AG04450 (cell line): ENCODE data around the gene ART3. TPM values are rescaled to one million over a fixed set of nuclear protein-coding genes. Genes with fewer than 3 reads are reported as not detected.

Experiments
- CTCF ChIA-PET: fragments of 300-600, 350-600 bp; formaldehyde crosslinking; extraction: SDS; loops from one replicate; lab custom pipeline; 2022; ENCODE audit warnings: antibody characterized with exemption, inconsistent platforms; lab: Charles Lee
- POLR2A ChIA-PET: fragments of 350-600 bp; formaldehyde crosslinking; extraction: SDS; loops from one replicate; lab custom pipeline; 2021; ENCODE audit warnings: antibody characterized with exemption, inconsistent platforms; lab: Yijun Ruan, JAX
- DNase-seq: peaks from one replicate; pipeline ENCODE4 v3.0.0-alpha.2; 2011; ENCODE audit warnings: low read depth, low spot score
- H3K27ac ChIP-seq: one replicate; pipeline ENCODE4 v1.5.1; 2012; ENCODE audit warnings: low read depth, low read length, control low read depth
- H3K27me3 ChIP-seq: one replicate; pipeline ENCODE4 v1.6.0; 2012; ENCODE audit warnings: low read length; ENCODE audit not compliant: control insufficient read depth, insufficient read depth
- H3K4me3 ChIP-seq: 2 replicates; pipeline ENCODE4 v1.5.1; 2011; ENCODE audit warnings: mild to moderate bottlenecking, low read depth, low read length, control low read depth
- H3K9me3 ChIP-seq: 2 replicates; pipeline ENCODE4 v1.5.1; 2012; ENCODE audit warnings: low read length; ENCODE audit not compliant: control insufficient read depth, insufficient read depth
- polyA plus RNA-seq: library from polyadenylated mRNA; depleted of rRNA; stranded (reverse); fragments of >200 nt; gene quantifications from 2 replicates; pipeline ENCODE4 v1.2.3, GENCODE V29; 2011
- TF ChIP-seq, protein P1 (sequence below): IDR thresholded peaks from 2 replicates; pipeline ENCODE4 v1.5.1; 2011; ENCODE audit warnings: low read depth, low read length, control low read depth, inconsistent platforms

Gene ART3
- polyA plus RNA-seq, 1 experiment, result 0.20 TPM

DNA sequence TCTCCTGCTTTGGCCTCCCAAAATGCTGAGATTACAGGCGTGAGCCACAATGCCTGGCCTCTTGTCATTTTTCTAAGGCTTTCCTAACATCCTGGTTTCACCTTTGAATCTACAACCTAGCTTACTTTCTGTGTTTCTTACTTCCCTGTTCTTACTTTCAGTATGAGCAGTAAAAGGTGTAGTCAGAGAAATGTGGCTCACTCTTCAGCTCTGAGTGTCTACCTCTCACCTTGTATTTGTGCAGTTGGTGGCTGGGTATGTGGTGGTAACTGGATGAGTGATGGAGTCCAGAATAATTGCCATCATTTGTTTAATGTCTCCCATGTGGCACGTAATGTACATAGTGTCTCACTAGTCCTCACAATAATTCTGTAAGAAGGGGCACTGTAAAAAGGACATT is 19.5 kb upstream of the ART3 start:
- DNase-seq, result no peak
- no peak overlapping the region for H3K4me3 ChIP-seq
- peaks cover 8% of the 10 kb centered on the region for H3K27me3 ChIP-seq
- ChIA-PET POLR2A (no interaction called here), CTCF (interaction anchor here (1.3 to 4.8 kb wide), 2 partner anchors 32 to 60 kb away, joined by 4 to 36 read pairs; no protein-coding TSS in a partner anchor)
- no peaks in the 10 kb centered on the region; the same call in 1 of the 2 replicates for H3K9me3 ChIP-seq
- TF ChIP-seq, protein P1, sequence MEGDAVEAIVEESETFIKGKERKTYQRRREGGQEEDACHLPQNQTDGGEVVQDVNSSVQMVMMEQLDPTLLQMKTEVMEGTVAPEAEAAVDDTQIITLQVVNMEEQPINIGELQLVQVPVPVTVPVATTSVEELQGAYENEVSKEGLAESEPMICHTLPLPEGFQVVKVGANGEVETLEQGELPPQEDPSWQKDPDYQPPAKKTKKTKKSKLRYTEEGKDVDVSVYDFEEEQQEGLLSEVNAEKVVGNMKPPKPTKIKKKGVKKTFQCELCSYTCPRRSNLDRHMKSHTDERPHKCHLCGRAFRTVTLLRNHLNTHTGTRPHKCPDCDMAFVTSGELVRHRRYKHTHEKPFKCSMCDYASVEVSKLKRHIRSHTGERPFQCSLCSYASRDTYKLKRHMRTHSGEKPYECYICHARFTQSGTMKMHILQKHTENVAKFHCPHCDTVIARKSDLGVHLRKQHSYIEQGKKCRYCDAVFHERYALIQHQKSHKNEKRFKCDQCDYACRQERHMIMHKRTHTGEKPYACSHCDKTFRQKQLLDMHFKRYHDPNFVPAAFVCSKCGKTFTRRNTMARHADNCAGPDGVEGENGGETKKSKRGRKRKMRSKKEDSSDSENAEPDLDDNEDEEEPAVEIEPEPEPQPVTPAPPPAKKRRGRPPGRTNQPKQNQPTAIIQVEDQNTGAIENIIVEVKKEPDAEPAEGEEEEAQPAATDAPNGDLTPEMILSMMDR, result no peak
- no peak overlapping the region for H3K27ac ChIP-seq

DNA sequence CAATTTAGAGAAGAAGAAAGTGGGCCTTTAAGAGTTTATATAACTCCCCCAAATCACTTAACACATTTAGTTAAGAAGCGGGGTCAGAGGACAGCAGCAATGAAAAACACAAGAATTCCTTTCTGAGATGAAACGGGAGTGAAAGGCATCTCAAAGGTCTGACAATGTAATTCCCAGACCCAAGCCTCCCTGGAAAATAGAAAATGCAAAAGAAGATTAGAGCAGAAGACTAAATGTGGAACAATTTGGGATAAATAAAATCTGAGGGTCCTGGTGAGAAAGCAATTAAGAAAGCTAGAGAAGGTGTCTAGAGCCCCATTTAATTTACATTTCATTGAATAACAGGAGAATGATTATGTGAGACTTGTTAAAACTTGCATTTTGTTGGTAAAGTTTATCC is 19.1 kb upstream of the ART3 start:
- Histone ChIP-seq H3K27ac (no peak overlapping the region), H3K4me3 (no peak overlapping the region), H3K9me3 (no peaks in the 10 kb centered on the region; the same call in 1 of the 2 replicates), H3K27me3 (peaks cover 8% of the 10 kb centered on the region)
- TF ChIP-seq, protein P1, result no peak
- no peak for DNase-seq
- ChIA-PET CTCF (interaction anchor here (4.8 kb wide), 1 partner anchor 60 kb away, joined by 36 read pairs; no protein-coding TSS in a partner anchor), POLR2A (no interaction called here)

DNA sequence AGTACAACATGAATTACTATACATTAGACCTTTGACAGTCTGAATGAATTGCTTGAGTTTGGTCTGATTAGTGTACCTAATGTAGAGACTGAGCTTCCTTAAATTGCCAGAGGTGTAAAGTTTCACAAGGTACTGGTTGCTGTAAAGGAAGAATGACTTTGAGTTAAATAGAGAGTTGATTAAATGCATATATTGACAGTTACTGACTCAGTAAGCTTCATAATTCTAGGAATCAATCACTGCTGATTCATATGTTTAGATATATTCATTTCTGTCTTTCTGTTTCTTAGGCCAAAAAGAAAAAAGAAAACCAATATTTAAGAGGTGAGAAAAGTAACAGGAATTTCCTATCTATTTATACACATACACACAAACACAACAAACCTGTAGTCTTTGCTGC is 16.2 kb upstream of the ART3 start:
- Histone ChIP-seq H3K9me3 (no peaks in the 10 kb centered on the region), H3K4me3 (no peak overlapping the region), H3K27ac (no peak overlapping the region), H3K27me3 (peaks cover 8% of the 10 kb centered on the region)
- TF ChIP-seq, protein P1, result no peak
- CTCF ChIA-PET, result interaction anchor here (0.6 to 2.9 kb wide), 5 partner anchors 9 to 66 kb away, joined by 3 to 18 read pairs (median 4); no protein-coding TSS in a partner anchor
- no peak for DNase-seq
- POLR2A ChIA-PET, result no interaction called here

DNA sequence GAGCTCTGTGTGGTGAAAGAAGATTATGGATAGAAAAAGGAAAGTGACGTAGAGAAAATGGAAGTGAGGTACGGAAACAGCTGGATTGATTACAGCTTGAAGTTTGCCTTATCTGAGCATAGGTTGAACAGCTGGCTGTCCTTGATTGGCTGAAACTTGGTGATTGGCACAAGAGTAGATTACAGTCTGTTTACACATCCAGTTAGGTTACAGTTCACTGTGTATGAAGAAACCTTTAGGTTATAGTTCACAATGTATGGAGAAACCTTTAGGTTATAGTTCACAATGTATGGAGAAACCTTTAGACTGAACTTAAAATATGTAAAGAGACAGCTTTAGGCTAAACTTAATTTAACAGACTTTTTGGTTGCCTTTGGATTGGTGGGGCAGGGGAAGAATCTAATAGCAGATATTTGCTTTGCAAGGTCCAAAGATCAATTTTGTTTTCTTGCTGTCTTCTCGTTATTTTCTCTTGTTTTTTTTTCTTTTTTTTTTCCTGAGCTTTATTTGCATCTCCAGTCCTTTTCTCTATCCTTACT is 15.6 kb upstream of the ART3 start:
- ChIA-PET CTCF (interaction anchor here (0.6 to 2.9 kb wide), 6 partner anchors 8 to 1111 kb away, joined by 3 to 18 read pairs (median 4); no protein-coding TSS in a partner anchor), POLR2A (no interaction called here)
- no peak for DNase-seq
- no peaks in the 10 kb centered on the region for H3K9me3 ChIP-seq
- TF ChIP-seq, protein P1, result no peak
- H3K27me3 ChIP-seq, result peaks cover 5% of the 10 kb centered on the region
- no peak overlapping the region for H3K4me3 ChIP-seq
- H3K27ac ChIP-seq, result no peak overlapping the region

DNA sequence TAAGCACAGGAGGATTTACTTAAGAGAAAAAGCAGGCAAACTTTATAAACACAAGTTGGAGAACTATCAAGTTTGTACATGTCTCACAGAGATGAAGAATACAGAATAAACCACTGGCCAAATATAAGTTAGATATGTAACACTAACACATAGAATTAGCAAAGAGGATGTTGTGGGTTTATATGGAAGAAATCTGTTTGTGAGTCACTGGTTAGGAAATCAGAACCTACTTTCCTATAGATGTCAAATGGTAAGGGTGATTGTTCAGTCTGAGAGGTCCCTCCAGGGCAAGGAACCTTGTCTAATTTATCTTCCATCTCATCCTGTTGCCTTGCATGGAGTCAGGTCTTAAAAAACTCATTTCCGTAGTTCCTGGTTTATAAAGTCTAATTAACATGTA is 14.8 kb upstream of the ART3 start:
- H3K9me3 ChIP-seq, result no peaks in the 10 kb centered on the region
- ChIA-PET POLR2A (no interaction called here), CTCF (interaction anchor here (0.6 to 2.9 kb wide), 2 partner anchors 27 to 64 kb away, joined by 3 to 18 read pairs; no protein-coding TSS in a partner anchor)
- no peak overlapping the region for H3K27ac ChIP-seq
- no peak overlapping the region for H3K4me3 ChIP-seq
- peaks cover 5% of the 10 kb centered on the region for H3K27me3 ChIP-seq
- TF ChIP-seq, protein P1, result no peak
- no peak for DNase-seq
